ENCODE results near the gene RIPOR3.

- no peak for TF ChIP-seq TAF1 (IDR thresholded peaks at IDR 0.05; ENCODE audit: borderline replicate concordance, low read depth, low read length)
- TF ChIP-seq POLR2AphosphoS5 (IDR thresholded peaks at IDR 0.05; ENCODE audit: low read depth, low read length) = no peak
Observed at GRCh38 chr20:50655311-50655880, 35.9 kb downstream of the RIPOR3 start.
